Measurements from ENCODE around the gene IQCC. TPM values are rescaled to one million over a fixed set of nuclear protein-coding genes. Genes with fewer than 3 reads are reported as not detected.
A peak's percentile ranks its signal among the peaks of the same experiment; 100 is the strongest.

Gene IQCC
- polyA plus RNA-seq, 1 of the 3 experiments (the other 2 are of a cell fraction): 2.4 TPM

GRCh38 chr1:32215629-32216480, 10.4 kb downstream of the IQCC start:
- ChIA-PET CTCF (interaction anchor here (0.7 to 3.6 kb wide), 33 partner anchors 11 to 502 kb away, joined by 3 to 45 read pairs (median 4); partner anchors contain the start of genes BSDC1, CCDC28B, FAM167B and IQCC), POLR2A (interaction anchor here (0.7 to 2.2 kb wide), 5 partner anchors 10 to 120 kb away, joined by 3 to 11 read pairs (median 10); partner anchors contain the start of genes IQCC and MARCKSL1)
- Histone ChIP-seq H3K4me1 (ENCODE audit: control insufficient read depth in 1 of 2, insufficient read depth in 2 of 2, low read depth in 1 of 2, low read length in 1 of 2) (peaks cover 0 to 5% of the 10 kb centered on the region in 2 experiments; a peak in 1 of 4 replicates), H3F3A (replicated peaks; ENCODE audit: insufficient read depth) (peaks cover 3% of the 10 kb centered on the region), H3K27me3 (ENCODE audit: insufficient read depth) (no peaks in the 10 kb centered on the region), H4K20me1 (ENCODE audit: insufficient read depth) (no peaks in the 10 kb centered on the region), H3K27ac (ENCODE audit: low read depth in 2 of 2, low read length in 1 of 2) (0 out of 4 replicates have a peak overlapping the region, but pooled peaks of 1 of the 2 experiments have one; percentile 12), H3K9ac (no peak overlapping the region), H3K79me2 (ENCODE audit: insufficient read depth) (peaks cover 20% of the 10 kb centered on the region), H3K9me2 (no peaks in the 10 kb centered on the region), H3K9me3 (no peaks in the 10 kb centered on the region), H3K36me3 (replicated peaks in 1 of 2; ENCODE audit: control insufficient read depth in 1 of 2, insufficient read depth in 2 of 2, low read length in 1 of 2) (peaks cover 5 to 27% of the 10 kb centered on the region in 2 experiments), H3K4me2 (no peak overlapping the region), H3K4me3 (ENCODE audit: low read depth in 2 of 2, low read length in 1 of 2) (no peak overlapping the region; a peak in 1 of 4 replicates), H2AFZ (ENCODE audit: low read depth) (no peak overlapping the region)
- TF ChIP-seq REST (IDR thresholded peaks at IDR 0.05; ENCODE audit: low read depth, low read length) (no peak), FOXJ3 (CRISPR knock-in tag; IDR thresholded peaks at IDR 0.05) (no peak), SIN3A (IDR thresholded peaks at IDR 0.05; ENCODE audit: borderline replicate concordance, low read depth, low read length) (no peak), MEF2A (IDR thresholded peaks at IDR 0.05; ENCODE audit: borderline replicate concordance, low read depth) (no peak), SMC3 (IDR thresholded peaks at IDR 0.05; ENCODE audit: low read depth, low read length) (peak; percentile 61), ELF1 (IDR thresholded peaks at IDR 0.05) (no peak), MAX (IDR thresholded peaks at IDR 0.05; ENCODE audit: low read depth) (no peak), RCOR1 (IDR thresholded peaks at IDR 0.05; ENCODE audit: low read length) (no peak), FOXM1 (IDR thresholded peaks at IDR 0.05; ENCODE audit: low read depth) (no peak), RAD21 (IDR thresholded peaks at IDR 0.05; ENCODE audit: low read length) (peak; percentile 75), JUND (IDR thresholded peaks at IDR 0.05) (no peak), GATA2 (CRISPR knock-in tag; IDR thresholded peaks at IDR 0.05) (no peak), POLR2AphosphoS5 (IDR thresholded peaks at IDR 0.05; ENCODE audit: low read depth, low read length) (no peak), CHD2 (IDR thresholded peaks at IDR 0.05; ENCODE audit: low read length, partially characterized antibody) (no peak), CTCF (IDR thresholded peaks at IDR 0.05) (peak; percentile 84), YY1 (IDR thresholded peaks at IDR 0.05; ENCODE audit: low read depth) (no peak)
- WGBS (ENCODE audit: low lambda C conversion rate): 86% methylated on average over 7 of the region's 10 CpGs
- peak; percentile 79 for DNase-seq
